Stomach (tissue), 9 donors: ENCODE measurements around the gene TEX51. TPM values are rescaled to one million over a fixed set of nuclear protein-coding genes. Genes with fewer than 3 reads are reported as not detected.

Experiments
- DNase-seq, 2 donors: peaks; one replicate each; pipeline versions ENCODE4 v3.0.0 to v3.0.0-alpha.2; 2013 to 2019
- H3K27ac ChIP-seq, 5 donors: fragments of 200-600 bp in 4 of 5; sonication (generic) in 4 of 5; one replicate each; pipeline ENCODE4 v1.5.1; 2013 to 2019; ENCODE audit warnings: mild to moderate bottlenecking in 1 of 5, moderate library complexity in 1 of 5
- H3K27me3 ChIP-seq, 3 donors: fragments of 200-600 bp; sonication (generic); one replicate each; pipeline ENCODE4 v1.5.1; 2017 to 2019; ENCODE audit warnings: mixed run types in 1 of 3
- H3K36me3 ChIP-seq, 4 donors: fragments of 200-600 bp; sonication (generic); 1 replicate in 3 of 4; 2 replicates in 1 of 4; pipeline ENCODE4 v1.5.1; 2016 to 2019
- H3K4me1 ChIP-seq, 4 donors: fragments of 200-600 bp; sonication (generic); one replicate each; pipeline ENCODE4 v1.5.1; 2016 to 2019
- H3K4me3 ChIP-seq, 4 donors: fragments of 200-600 bp; sonication (generic) in 3 of 4; one replicate each; pipeline ENCODE4 v1.5.1; 2016 to 2019; ENCODE audit warnings: mild to moderate bottlenecking in 1 of 4
- H3K9me3 ChIP-seq, 4 donors: fragments of 200-600 bp; sonication (generic); one replicate each; pipeline ENCODE4 v1.5.1; 2016 to 2019
- CTCF ChIP-seq, 7 experiments: fragments of 450-650 bp in 4 of 7; fragments of 200-600 bp in 3 of 7; sonication (generic) in 3 of 7; IDR thresholded peaks; one replicate each; pipeline ENCODE4 v1.5.1; 2016 to 2019; ENCODE audit warnings: antibody characterized with exemption in 7 of 7, control low read depth in 2 of 7, mild to moderate bottlenecking in 1 of 7
- EP300 ChIP-seq: sonication (generic); formaldehyde crosslinking; IDR thresholded peaks from one replicate; pipeline ENCODE4 v1.6.1; 2017; ENCODE audit warnings: antibody characterized with exemption
- POLR2A ChIP-seq, 4 donors: fragments of 450-650 bp; IDR thresholded peaks; one replicate each; pipeline ENCODE4 v1.6.1; 2016; ENCODE audit warnings: antibody characterized with exemption in 4 of 4, control low read depth in 2 of 4, mild to moderate bottlenecking in 1 of 4, moderate library complexity in 1 of 4
- POLR2AphosphoS5 ChIP-seq, 3 donors: sonication (generic); formaldehyde crosslinking; IDR thresholded peaks; one replicate each; pipeline ENCODE4 v1.6.1; 2016; ENCODE audit warnings: antibody characterized with exemption in 3 of 3
- WGBS, 5 donors: extraction: QIAGEN DNeasy Blood & Tissue Kit in 3 of 5; methylation state at CpG; one replicate each; pipeline versions ENCODE4 v1.1.5 to v1.1.7; 2013 to 2018; 5-methylcytosine and 5-hydroxymethylcytosine counted together
- intact Hi-C: fragments of 100-400 bp; cut with DNase I; formaldehyde crosslinking; loops from one replicate; pipeline ENCODE4 v1.15.1; 2023; ENCODE audit warnings: low total_unique reads
- polyA plus RNA-seq, 3 donors: library from polyadenylated mRNA; stranded (reverse); fragments of 200-250 nt; gene quantifications; one replicate each; pipeline ENCODE4 v1.2.3, GENCODE V29; 2013
- total RNA-seq, 5 donors: library from RNA; depleted of rRNA; stranded (reverse); fragments of >200 nt; gene quantifications; one replicate each; pipeline versions ENCODE4 v1.1.0 to v1.2.3, GENCODE V29; 2014 to 2016
- donor health status: healthy with polysubstance abuse.
- donor health status: Bipolar disorder and iron deficiency.
- donor health status: healthy.

The TEX51 gene
- total and polyA plus RNA-seq, 8 donors, result not detected

- intact Hi-C loops, result no loop called here
- TF ChIP-seq EP300 (no peak), POLR2A (IDR thresholded peaks at IDR 0.05) (no peak), POLR2AphosphoS5 (IDR thresholded peaks at IDR 0.05) (no peak), CTCF (IDR thresholded peaks at IDR 0.05) (no peak)
- Histone ChIP-seq H3K27me3 (no peaks in the 10 kb centered on the region), H3K36me3 (no peaks in the 10 kb centered on the region), H3K9me3 (no peaks in the 10 kb centered on the region), H3K4me3 (no peak overlapping the region), H3K27ac (no peak overlapping the region), H3K4me1 (no peaks in the 10 kb centered on the region)
- 39 to 58% (median 44%) methylated on average over 5 of the region's 5 CpGs for WGBS, 5 donors
- DNase-seq, result no peak
Measured at GRCh38 chr2:126863336-126864015, 35.2 kb upstream of the TEX51 start.

- 63 to 83% (median 72%) methylated on average over 3 of the region's 3 CpGs for WGBS, 5 donors
- intact Hi-C loops, result no loop called here
- TF ChIP-seq EP300 (no peak), POLR2AphosphoS5 (IDR thresholded peaks at IDR 0.05) (no peak), CTCF (IDR thresholded peaks at IDR 0.05) (no peak), POLR2A (IDR thresholded peaks at IDR 0.05) (no peak)
Measured at GRCh38 chr2:126864861-126865260, 33.8 kb upstream of the TEX51 start.

GRCh38 chr2:126866451-126866850, 32.2 kb upstream of the TEX51 start:
- TF ChIP-seq EP300 (no peak), CTCF (IDR thresholded peaks at IDR 0.05) (no peak), POLR2AphosphoS5 (IDR thresholded peaks at IDR 0.05) (no peak), POLR2A (IDR thresholded peaks at IDR 0.05) (no peak)
- Histone ChIP-seq H3K4me3 (no peak overlapping the region), H3K4me1 (no peaks in the 10 kb centered on the region), H3K27me3 (no peaks in the 10 kb centered on the region), H3K27ac (no peak overlapping the region), H3K36me3 (no peaks in the 10 kb centered on the region), H3K9me3 (no peaks in the 10 kb centered on the region)
- WGBS, 5 donors, result 87 to 94% (median 91%) methylated on average over 4 of the region's 4 CpGs
- intact Hi-C loops, result no loop called here
- no peak for DNase-seq

More at GRCh38 chr2:126864861-126865260, 33.8 kb upstream of the TEX51 start:
- no peaks in the 10 kb centered on the region for H3K27me3 ChIP-seq
- DNase-seq, result no peak
- H3K4me1 ChIP-seq, result no peaks in the 10 kb centered on the region
- no peaks in the 10 kb centered on the region for H3K36me3 ChIP-seq
- H3K27ac ChIP-seq, result no peak overlapping the region
- no peak overlapping the region for H3K4me3 ChIP-seq
- no peaks in the 10 kb centered on the region for H3K9me3 ChIP-seq

- H3K27me3 ChIP-seq, result no peaks in the 10 kb centered on the region
- 55 to 66% (median 62%) methylated on average over 3 of the region's 3 CpGs for WGBS, 5 donors
- H3K36me3 ChIP-seq, result no peaks in the 10 kb centered on the region
- no peak for TF ChIP-seq POLR2AphosphoS5 (IDR thresholded peaks at IDR 0.05)
- TF ChIP-seq CTCF (IDR thresholded peaks at IDR 0.05), result no peak
- no peak for TF ChIP-seq POLR2A (IDR thresholded peaks at IDR 0.05)
- no peak for TF ChIP-seq EP300
- peaks cover 6 to 26% (median 16%) of the 10 kb centered on the region in 4 donors for H3K9me3 ChIP-seq
- H3K4me1 ChIP-seq, result no peaks in the 10 kb centered on the region
- no peak for DNase-seq
- intact Hi-C loops, result no loop called here
- H3K27ac ChIP-seq, result no peak overlapping the region
- H3K4me3 ChIP-seq, result no peak overlapping the region
Measured at GRCh38 chr2:126874961-126875360, 23.7 kb upstream of the TEX51 start.
